ENCODE results near the gene GZF1. TPM values are rescaled to one million over a fixed set of nuclear protein-coding genes. Genes with fewer than 3 reads are reported as not detected.
"Not testable (repeated sequence)": the region's sequence is repeated elsewhere in the genome, so short reads cannot be mapped to it uniquely, and the experiment has no call there.

Gene GZF1
- total RNA-seq, 1 experiment from 2014 or later: 24.1 TPM

DNA sequence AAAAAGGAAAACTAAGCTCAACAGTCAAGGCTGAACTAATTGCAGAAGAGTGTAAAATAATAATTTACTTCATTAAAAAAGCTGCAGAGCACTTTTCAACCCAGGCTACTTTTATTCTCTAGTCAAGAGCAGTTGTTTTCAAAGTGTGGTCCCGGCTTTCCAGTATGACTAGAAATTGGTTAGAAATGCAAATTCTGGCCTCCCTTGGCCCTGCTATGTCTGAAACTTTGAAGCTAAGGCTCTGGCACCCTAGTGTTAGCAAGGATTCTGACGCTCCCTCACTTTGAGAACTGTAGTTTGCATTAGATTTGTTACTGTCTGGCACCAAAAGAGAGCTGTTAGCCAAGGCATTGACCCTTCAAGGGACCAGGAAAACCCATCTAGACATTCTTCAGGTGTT lies 20.9 kb upstream of the GZF1 start:
- DNase-seq (ENCODE audit: low spot score): no peak
- in situ Hi-C loops (cut with HindIII; ENCODE audit: low sequenced_read_pairs): no loop called here

DNA sequence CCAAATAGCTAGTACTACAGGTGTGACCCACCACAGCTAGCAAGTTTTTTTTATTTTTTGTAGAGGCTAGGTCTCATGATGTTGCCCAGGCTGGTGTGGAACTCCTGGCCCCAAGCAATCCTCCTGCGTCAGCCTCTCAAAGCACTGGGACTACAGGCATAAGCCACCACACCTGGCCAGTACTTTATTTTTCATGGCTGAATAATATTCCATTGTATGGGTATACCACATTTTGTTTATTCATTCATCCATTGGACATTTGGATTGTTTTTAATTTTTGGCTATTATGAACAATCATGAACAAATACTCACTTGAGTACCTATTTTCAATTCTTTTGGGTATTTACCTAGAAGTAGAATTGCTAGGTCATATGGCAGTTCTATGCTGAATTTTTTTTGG lies 18.4 kb upstream of the GZF1 start:
- no peak for DNase-seq (ENCODE audit: low spot score)
- in situ Hi-C loops (cut with HindIII; ENCODE audit: low sequenced_read_pairs): no loop called here

DNA sequence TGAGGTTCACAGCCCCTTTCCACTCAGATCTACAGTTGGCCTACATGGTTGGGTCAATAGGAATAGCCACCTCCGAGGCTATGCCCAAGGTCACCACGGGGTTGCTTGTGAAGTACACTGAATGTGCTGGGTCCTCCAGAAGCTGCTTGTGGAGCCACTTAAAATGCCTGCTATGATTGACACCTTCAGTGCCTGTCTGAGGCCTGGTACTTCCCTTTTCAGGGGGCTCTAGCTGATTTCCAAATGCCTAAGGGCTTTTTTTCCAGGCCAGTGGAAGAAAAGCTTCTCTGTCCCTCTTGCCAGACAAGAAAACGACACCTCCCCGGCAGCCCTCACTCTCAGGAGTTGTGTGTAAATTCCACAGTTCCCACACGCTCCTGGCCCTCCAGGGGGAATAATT lies 17.6 kb upstream of the GZF1 start:
- in situ Hi-C loops (cut with HindIII; ENCODE audit: low sequenced_read_pairs): no loop called here
- no peak for DNase-seq (ENCODE audit: low spot score)

DNA sequence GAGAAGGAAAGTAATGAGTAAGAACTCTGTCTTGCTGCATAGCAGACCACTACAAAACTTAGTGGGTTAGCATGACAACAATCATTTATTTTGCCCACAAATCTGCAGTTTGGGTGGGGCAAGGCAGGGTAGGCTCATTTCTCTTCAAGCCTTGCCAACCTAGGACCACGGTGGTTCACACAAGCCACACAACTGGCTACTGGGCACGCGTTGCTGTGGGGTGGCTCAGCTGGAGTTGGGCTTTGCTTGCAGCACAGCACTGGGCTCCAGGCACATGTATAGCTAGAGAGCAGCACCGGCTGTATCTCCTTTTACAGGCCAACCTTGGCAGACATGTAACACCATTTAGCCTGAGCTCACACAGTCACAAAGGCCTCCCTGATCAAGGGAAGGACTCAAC lies 16.0 kb upstream of the GZF1 start:
- in situ Hi-C loops (cut with HindIII; ENCODE audit: low sequenced_read_pairs): no loop called here
- no peak for DNase-seq (ENCODE audit: low spot score)

- no peak for DNase-seq (ENCODE audit: low spot score)
- in situ Hi-C loops (cut with HindIII; ENCODE audit: low sequenced_read_pairs): no loop called here
Observed at GRCh38 chr20:23347791-23348190, 14.2 kb upstream of the GZF1 start.

DNA sequence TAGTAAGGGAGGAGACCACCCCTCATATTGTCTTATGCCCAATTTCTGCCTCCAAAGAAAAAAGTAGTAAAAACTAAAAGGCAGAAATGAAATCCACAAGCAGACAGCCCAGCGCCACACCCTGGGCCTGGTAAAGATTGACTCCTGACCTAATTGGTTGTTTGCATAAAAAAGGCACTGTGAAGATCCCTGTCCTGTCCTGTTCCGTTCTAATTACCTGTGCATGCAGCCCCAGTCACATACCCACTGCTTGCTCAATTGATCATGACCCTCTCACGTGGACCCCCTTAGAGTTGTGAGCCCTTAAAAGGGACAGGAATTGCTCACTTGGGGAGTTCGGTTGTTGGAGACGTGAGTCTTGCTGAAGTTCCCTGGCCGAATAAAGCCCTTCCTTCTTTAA lies 13.5 kb upstream of the GZF1 start:
- in situ Hi-C loops (cut with HindIII; ENCODE audit: low sequenced_read_pairs); DNase-seq (ENCODE audit: low spot score): not testable (repeated sequence)

- in situ Hi-C loops (cut with HindIII; ENCODE audit: low sequenced_read_pairs): no loop called here
- DNase-seq (ENCODE audit: low spot score): peak; percentile 75
Observed at GRCh38 chr20:23349338-23350195, 12.4 kb upstream of the GZF1 start.

DNA sequence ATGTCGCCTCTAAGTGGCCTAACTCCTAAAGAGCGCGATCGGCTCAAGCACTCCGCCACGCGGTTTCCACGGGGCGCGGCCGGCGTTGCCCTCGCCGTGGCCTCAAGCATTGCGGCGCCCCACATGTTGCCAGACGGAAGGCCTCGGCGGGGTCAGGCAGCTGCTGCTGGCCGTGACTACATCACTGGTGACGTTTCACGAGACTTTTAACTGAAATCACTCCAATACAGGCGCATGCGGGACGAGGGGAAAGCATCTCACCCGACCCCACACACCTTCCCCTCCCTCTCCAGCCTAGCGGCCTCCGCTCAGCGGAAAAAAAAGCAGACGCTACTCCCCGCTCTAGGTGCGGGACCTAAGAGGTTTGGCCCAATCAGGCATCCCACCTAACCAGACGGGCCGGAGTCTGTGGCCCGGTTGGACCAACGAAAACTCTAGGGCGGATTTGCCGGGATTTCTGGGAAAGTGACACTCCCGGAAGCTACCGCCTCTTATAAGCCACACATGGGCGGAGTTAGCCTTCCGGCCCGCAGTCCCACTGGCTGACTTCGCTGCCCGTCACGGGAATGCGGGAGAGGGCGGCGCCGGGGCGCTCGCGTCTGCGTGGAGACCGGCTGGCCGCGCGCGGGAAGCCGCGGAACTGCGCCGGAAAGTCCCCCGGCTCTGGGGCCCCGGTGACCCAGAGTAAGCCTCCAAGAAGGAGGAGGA lies 11.6 kb upstream of the GZF1 start, which contains the start of gene NXT1:
NXT1 (plus strand) TSS at position 596 of the 708 bp plus-strand sequence. CDS start 3,251 bp downstream, outside the sequence.
- in situ Hi-C loops (cut with HindIII; ENCODE audit: low sequenced_read_pairs): no loop called here
- peak; percentile 100 for DNase-seq (ENCODE audit: low spot score)

- in situ Hi-C loops (cut with HindIII; ENCODE audit: low sequenced_read_pairs): no loop called here
- peak; percentile 37 for DNase-seq (ENCODE audit: low spot score)
Observed at GRCh38 chr20:23350904-23351838, 10.8 kb upstream of the GZF1 start.

GRCh38 chr20:23356203-23356602 lies 5.8 kb upstream of the GZF1 start:
- in situ Hi-C loops (cut with HindIII; ENCODE audit: low sequenced_read_pairs): no loop called here
- no peak for DNase-seq (ENCODE audit: low spot score)

- DNase-seq (ENCODE audit: low spot score): peak; percentile 100
- in situ Hi-C loops (cut with HindIII; ENCODE audit: low sequenced_read_pairs): no loop called here
Observed at GRCh38 chr20:23357767-23358562, 4.0 kb upstream of the GZF1 start.

GRCh38 chr20:23358563-23358906 lies 3.4 kb upstream of the GZF1 start:
- no peak for DNase-seq (ENCODE audit: low spot score)
- in situ Hi-C loops (cut with HindIII; ENCODE audit: low sequenced_read_pairs): no loop called here

GRCh38 chr20:23358923-23359593 lies 2.9 kb upstream of the GZF1 start:
- in situ Hi-C loops (cut with HindIII; ENCODE audit: low sequenced_read_pairs): no loop called here
- peak; percentile 10 for DNase-seq (ENCODE audit: low spot score)

DNA sequence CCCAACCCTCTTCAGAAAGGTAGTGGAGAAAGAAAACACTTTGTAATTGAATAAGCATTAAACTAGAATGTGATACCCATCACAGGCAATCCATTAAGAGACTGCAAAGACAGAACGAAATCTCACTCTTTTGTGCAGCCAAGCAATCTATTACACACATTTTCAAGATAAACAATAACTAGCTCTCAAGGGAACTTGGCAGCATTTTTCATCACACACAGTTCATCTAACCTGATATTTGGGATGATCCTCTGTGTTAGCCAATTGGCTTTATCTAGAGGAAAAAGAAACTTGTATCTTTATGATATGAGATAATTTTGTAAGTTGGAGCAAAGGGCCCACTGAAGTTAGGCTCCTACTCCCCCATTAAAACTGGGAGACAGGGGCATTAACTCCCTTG lies 1.5 kb upstream of the GZF1 start:
- in situ Hi-C loops (cut with HindIII; ENCODE audit: low sequenced_read_pairs): no loop called here
- DNase-seq (ENCODE audit: low spot score): no peak

GRCh38 chr20:23361119-23361475 lies 885 bp upstream of the GZF1 start:
- in situ Hi-C loops (cut with HindIII; ENCODE audit: low sequenced_read_pairs): no loop called here
- DNase-seq (ENCODE audit: low spot score): no peak

DNA sequence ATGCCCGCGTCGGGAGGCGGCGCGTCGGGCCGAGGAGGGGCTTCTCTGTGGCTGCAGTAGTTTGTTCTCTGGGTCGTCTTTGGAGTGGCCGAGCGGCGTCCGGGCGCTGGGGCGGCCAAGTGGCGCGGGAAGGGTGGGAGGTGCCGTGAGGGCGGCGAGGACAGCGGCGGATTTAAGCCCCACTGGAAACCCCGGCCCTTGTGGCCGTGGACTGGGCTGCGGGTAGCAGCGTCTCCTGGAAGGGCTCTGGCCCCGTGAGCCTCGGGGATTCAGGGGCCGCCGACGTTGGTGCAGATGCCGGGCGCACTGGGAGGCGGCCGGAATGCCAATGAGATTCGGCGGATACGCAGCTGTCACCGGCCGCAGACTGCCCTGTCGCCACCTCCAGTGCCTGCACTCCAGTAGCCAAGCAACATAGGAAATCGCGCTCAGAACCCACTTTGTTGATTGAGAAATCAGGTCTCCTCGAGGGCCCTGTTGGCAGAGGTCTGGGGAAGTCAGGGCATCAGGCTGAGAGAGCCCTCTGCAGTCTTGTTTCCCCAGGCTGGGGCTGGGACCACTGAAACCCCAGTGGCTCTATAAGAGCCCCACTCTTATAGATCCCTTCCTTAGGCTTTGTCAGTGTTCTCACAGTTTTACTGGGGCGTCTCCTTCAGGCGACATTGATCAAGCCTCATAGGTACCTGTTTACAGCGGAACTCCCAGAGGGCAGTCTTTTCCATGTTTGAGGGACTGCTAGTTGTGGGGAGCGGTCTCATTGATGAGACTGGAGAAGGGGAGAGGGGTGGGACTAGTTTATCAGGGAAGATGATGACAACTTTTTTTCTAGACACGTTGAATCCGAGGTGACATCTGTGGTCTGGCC lies 642 bp downstream of the GZF1 start:
- in situ Hi-C loops (cut with HindIII; ENCODE audit: low sequenced_read_pairs): no loop called here
- DNase-seq (ENCODE audit: low spot score): peak; percentile 32

DNA sequence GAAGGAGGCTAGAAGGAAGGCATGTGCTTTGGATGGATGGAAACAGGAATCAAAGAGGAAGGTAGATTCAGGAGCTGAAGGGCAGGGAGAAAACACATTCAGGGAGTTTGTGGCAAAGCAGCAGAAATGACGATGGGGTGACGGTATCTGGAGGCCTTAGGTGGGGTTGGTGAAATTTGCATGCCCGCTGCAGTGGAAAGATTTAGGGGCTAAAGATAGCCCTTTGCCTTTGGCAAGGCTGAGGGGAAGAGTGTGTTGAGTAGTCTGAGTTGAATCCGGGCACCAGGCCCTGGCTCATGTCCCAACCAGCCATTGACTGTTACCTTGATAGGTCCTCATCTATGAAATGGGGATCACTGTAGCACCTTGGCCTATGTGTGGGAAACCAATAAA lies 1.3 kb downstream of the GZF1 start:
- in situ Hi-C loops (cut with HindIII; ENCODE audit: low sequenced_read_pairs): no loop called here
- DNase-seq (ENCODE audit: low spot score): peak; percentile 23
